Measurements from ENCODE around the gene CYP19A1. TPM values are rescaled to one million over a fixed set of nuclear protein-coding genes. Genes with fewer than 3 reads are reported as not detected.

CYP19A1 gene
- total and polyA plus RNA-seq, 2 experiments from 2014 or later: 0.69 to 2.6 TPM

DNA sequence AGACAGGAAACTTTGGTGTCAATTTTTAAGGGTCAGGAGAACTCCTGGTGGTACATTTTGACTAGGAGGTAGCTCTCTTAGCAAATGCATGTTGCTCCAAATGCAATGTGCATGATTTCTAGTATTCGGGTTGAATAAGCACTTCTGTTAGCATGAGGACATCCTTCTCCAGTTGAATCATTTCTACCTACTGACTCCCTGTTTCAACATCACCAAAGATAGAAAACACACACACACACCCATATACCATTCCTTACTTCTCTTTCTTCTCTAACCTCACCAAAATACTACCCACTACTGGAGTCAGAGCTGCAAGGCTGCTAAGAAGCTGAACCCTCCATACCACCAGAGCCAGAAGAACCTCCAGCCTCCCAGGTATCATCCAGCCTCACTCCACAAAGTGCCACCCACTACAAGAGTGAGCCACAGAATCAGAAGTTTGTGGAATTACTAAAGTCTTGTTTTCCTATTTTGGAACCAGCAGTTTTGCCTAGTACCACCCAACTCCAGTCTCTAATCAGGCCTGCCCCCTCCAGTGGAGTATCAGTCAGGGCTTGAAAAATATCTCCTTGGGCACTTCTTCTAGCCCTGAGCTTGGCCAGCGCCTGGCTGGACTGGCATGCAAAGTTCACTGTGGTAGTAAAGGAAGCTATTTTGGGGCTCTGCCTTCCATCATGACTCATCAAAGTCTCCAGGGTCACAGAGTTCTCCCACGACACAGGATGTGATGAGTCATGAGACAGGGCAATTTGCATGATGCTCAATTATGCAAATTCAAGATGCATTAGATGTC, 110.3 kb downstream of the CYP19A1 start:
- peak; percentile 16 to 83 for DNase-seq (ENCODE audit: low read depth in 1 of 2, low spot score in 1 of 2)
- no peak overlapping the region for H3K4me3 ChIP-seq

DNA sequence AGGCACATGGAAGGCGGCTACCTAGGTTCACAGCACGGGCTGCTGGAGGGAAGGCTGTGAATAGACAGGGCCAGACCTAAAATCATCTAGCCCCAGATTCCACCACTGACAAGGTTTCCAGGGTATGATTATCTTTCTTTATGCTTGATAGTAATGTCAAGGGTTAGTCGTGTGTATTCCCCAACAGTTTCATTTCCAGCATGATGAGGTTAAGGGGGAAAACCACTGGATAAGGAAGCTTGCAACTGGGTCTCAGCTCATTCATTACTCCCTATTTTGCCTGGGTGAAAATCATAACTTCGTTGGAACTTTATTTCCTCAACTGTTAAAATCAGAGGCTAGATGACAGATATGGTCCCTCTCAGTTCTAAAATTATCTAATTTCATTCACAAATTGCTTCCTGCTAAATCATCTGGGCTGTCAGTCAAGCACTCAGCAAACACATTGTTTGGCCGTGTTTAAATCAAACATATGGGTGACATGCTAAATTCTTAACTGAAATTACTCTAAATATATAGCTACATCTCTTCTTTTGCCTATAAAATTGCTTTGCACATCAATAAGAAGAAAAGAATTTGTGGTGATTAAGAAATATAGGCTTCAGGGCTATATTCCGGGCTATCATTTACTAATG, 111.7 kb downstream of the CYP19A1 start:
- H3K36me3 ChIP-seq: no peaks in the 10 kb centered on the region
- H3K9me3 ChIP-seq (ENCODE audit: low read depth): no peaks in the 10 kb centered on the region
- TF ChIP-seq CTCF (IDR thresholded peaks at IDR 0.05; ENCODE audit: low read depth, low read length): no peak
- peaks cover 4% of the 10 kb centered on the region for H3K4me1 ChIP-seq (ENCODE audit: low read depth)
- no peak overlapping the region for H3K27ac ChIP-seq
- no peak for DNase-seq (ENCODE audit: low read depth in 1 of 2, low spot score in 1 of 2)
- H3K27me3 ChIP-seq: no peaks in the 10 kb centered on the region
- no peak overlapping the region for H3K4me3 ChIP-seq

More for the DNA sequence above, 110.3 kb downstream of the CYP19A1 start:
- H3K36me3 ChIP-seq: no peaks in the 10 kb centered on the region
- H3K27me3 ChIP-seq: no peaks in the 10 kb centered on the region
- H3K4me1 ChIP-seq (ENCODE audit: low read depth): peaks cover 4% of the 10 kb centered on the region
- H3K27ac ChIP-seq: no peak overlapping the region
- no peak for TF ChIP-seq CTCF (IDR thresholded peaks at IDR 0.05; ENCODE audit: low read depth, low read length)
- H3K9me3 ChIP-seq (ENCODE audit: low read depth): no peaks in the 10 kb centered on the region

- Histone ChIP-seq H3K36me3 (no peaks in the 10 kb centered on the region), H3K9me3 (ENCODE audit: low read depth) (no peaks in the 10 kb centered on the region), H3K4me3 (no peak overlapping the region), H3K27me3 (no peaks in the 10 kb centered on the region), H3K27ac (no peak overlapping the region), H3K4me1 (ENCODE audit: low read depth) (peaks cover 4% of the 10 kb centered on the region)
- TF ChIP-seq CTCF (IDR thresholded peaks at IDR 0.05; ENCODE audit: low read depth, low read length): no peak
- peak in 1 of 2 donors; percentile 49 for DNase-seq (ENCODE audit: low read depth in 1 of 2, low spot score in 1 of 2)
Measured at GRCh38 chr15:51224428-51224827, 114.0 kb downstream of the CYP19A1 start.

GRCh38 chr15:51223771-51224229, 114.6 kb downstream of the CYP19A1 start:
- Histone ChIP-seq H3K27me3 (no peaks in the 10 kb centered on the region), H3K27ac (no peak overlapping the region), H3K4me3 (no peak overlapping the region), H3K36me3 (no peaks in the 10 kb centered on the region), H3K4me1 (ENCODE audit: low read depth) (peaks cover 4% of the 10 kb centered on the region), H3K9me3 (ENCODE audit: low read depth) (no peaks in the 10 kb centered on the region)
- DNase-seq (ENCODE audit: low read depth in 1 of 2, low spot score in 1 of 2): peak in 1 of 2 donors; percentile 82
- TF ChIP-seq CTCF (IDR thresholded peaks at IDR 0.05; ENCODE audit: low read depth, low read length): no peak

GRCh38 chr15:51218299-51218938, 120.0 kb downstream of the CYP19A1 start:
- H3K4me1 ChIP-seq (ENCODE audit: low read depth): no peaks in the 10 kb centered on the region
- H3K27ac ChIP-seq: no peak overlapping the region
- TF ChIP-seq CTCF (IDR thresholded peaks at IDR 0.05; ENCODE audit: low read depth, low read length): no peak
- H3K9me3 ChIP-seq (ENCODE audit: low read depth): no peaks in the 10 kb centered on the region
- H3K27me3 ChIP-seq: peaks cover 18% of the 10 kb centered on the region
- no peak for DNase-seq (ENCODE audit: low read depth in 1 of 2, low spot score in 1 of 2)
- no peaks in the 10 kb centered on the region for H3K36me3 ChIP-seq
- H3K4me3 ChIP-seq: no peak overlapping the region

All from cardiac muscle cell (in vitro differentiated cells and primary cell).